ENCODE measurements around the gene TRAPPC3L. TPM values are rescaled to one million over a fixed set of nuclear protein-coding genes. Genes with fewer than 3 reads are reported as not detected.

TRAPPC3L gene
- polyA plus RNA-seq, 1 donor from 2014 or later: not detected

DNA sequence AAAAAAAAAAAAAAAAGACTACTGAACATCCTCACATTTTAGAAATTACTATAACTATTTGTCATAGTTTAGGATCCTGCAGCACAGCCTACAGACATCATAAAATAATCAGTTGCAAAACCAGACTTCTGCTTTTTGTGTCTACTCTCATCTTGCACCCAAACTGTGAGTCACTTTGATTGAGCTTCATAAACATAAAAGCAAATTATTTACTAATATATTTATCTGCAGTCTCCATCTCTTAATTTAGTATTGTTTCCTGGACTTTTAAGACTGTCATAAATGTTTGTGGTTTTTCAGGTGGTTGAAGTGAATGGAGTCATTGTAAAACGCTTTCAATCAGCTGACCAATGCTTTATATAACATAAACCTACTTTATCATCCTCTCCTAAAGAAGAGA is 99.1 kb downstream of the TRAPPC3L start:
- Histone ChIP-seq H3K4me3 (ENCODE audit: low read length) (no peak overlapping the region), H3K4me2 (ENCODE audit: low read length) (no peak overlapping the region), H3K9me3 (ENCODE audit: low read length) (no peaks in the 10 kb centered on the region), H3K36me3 (ENCODE audit: insufficient read depth, low read length) (no peaks in the 10 kb centered on the region), H3K79me2 (replicated peaks; ENCODE audit: insufficient read depth, low read length) (no peaks in the 10 kb centered on the region), H4K20me1 (ENCODE audit: insufficient read depth) (no peaks in the 10 kb centered on the region), H3K27me3 (ENCODE audit: insufficient read depth, low read depth, low read length) (no peaks in the 10 kb centered on the region), H3F3A (ENCODE audit: insufficient read depth, low read length, poor library complexity, severe bottlenecking) (no peaks in the 10 kb centered on the region), H3K27ac (ENCODE audit: low read length) (no peak overlapping the region), H2AFZ (ENCODE audit: low read depth, low read length) (no peak overlapping the region), H3K9ac (ENCODE audit: low read length) (no peak overlapping the region), H3K9me2 (ENCODE audit: insufficient read depth, low read length) (no peaks in the 10 kb centered on the region)
- TF ChIP-seq, protein P1, sequence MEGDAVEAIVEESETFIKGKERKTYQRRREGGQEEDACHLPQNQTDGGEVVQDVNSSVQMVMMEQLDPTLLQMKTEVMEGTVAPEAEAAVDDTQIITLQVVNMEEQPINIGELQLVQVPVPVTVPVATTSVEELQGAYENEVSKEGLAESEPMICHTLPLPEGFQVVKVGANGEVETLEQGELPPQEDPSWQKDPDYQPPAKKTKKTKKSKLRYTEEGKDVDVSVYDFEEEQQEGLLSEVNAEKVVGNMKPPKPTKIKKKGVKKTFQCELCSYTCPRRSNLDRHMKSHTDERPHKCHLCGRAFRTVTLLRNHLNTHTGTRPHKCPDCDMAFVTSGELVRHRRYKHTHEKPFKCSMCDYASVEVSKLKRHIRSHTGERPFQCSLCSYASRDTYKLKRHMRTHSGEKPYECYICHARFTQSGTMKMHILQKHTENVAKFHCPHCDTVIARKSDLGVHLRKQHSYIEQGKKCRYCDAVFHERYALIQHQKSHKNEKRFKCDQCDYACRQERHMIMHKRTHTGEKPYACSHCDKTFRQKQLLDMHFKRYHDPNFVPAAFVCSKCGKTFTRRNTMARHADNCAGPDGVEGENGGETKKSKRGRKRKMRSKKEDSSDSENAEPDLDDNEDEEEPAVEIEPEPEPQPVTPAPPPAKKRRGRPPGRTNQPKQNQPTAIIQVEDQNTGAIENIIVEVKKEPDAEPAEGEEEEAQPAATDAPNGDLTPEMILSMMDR (IDR thresholded peaks at IDR 0.05; ENCODE audit: poor library complexity, severe bottlenecking): no peak

DNA sequence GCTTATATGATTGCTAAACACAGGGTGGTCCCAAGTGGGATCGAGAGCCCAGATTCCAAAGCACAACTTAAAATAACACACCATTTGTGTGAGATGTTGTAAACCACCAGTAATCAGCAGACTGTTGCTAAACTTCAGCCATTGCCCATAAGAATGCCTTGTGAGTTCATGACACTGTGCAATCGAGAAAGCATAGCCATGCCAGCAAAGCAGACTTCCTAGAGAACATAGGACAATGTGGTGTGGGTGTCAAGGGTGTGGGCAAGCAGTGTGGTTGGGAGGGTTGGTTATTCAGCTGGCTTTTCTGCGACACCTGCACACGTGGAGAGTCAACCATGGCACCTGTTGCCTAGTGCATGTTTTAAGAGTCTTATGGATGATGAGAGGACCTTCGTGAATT is 100.4 kb downstream of the TRAPPC3L start:
- Histone ChIP-seq H3F3A (ENCODE audit: insufficient read depth, low read length, poor library complexity, severe bottlenecking) (no peaks in the 10 kb centered on the region), H3K27me3 (ENCODE audit: insufficient read depth, low read depth, low read length) (no peaks in the 10 kb centered on the region), H4K20me1 (ENCODE audit: insufficient read depth) (no peaks in the 10 kb centered on the region), H2AFZ (ENCODE audit: low read depth, low read length) (no peak overlapping the region), H3K36me3 (ENCODE audit: insufficient read depth, low read length) (no peaks in the 10 kb centered on the region), H3K27ac (ENCODE audit: low read length) (no peak overlapping the region), H3K9ac (ENCODE audit: low read length) (no peak overlapping the region), H3K9me2 (ENCODE audit: insufficient read depth, low read length) (no peaks in the 10 kb centered on the region), H3K9me3 (ENCODE audit: low read length) (no peaks in the 10 kb centered on the region), H3K4me3 (ENCODE audit: low read length) (no peak overlapping the region), H3K79me2 (replicated peaks; ENCODE audit: insufficient read depth, low read length) (no peaks in the 10 kb centered on the region), H3K4me2 (ENCODE audit: low read length) (no peak overlapping the region)
- TF ChIP-seq, protein P2, sequence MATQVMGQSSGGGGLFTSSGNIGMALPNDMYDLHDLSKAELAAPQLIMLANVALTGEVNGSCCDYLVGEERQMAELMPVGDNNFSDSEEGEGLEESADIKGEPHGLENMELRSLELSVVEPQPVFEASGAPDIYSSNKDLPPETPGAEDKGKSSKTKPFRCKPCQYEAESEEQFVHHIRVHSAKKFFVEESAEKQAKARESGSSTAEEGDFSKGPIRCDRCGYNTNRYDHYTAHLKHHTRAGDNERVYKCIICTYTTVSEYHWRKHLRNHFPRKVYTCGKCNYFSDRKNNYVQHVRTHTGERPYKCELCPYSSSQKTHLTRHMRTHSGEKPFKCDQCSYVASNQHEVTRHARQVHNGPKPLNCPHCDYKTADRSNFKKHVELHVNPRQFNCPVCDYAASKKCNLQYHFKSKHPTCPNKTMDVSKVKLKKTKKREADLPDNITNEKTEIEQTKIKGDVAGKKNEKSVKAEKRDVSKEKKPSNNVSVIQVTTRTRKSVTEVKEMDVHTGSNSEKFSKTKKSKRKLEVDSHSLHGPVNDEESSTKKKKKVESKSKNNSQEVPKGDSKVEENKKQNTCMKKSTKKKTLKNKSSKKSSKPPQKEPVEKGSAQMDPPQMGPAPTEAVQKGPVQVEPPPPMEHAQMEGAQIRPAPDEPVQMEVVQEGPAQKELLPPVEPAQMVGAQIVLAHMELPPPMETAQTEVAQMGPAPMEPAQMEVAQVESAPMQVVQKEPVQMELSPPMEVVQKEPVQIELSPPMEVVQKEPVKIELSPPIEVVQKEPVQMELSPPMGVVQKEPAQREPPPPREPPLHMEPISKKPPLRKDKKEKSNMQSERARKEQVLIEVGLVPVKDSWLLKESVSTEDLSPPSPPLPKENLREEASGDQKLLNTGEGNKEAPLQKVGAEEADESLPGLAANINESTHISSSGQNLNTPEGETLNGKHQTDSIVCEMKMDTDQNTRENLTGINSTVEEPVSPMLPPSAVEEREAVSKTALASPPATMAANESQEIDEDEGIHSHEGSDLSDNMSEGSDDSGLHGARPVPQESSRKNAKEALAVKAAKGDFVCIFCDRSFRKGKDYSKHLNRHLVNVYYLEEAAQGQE (IDR thresholded peaks at IDR 0.05; ENCODE audit: borderline replicate concordance): no peak
- no peak for TF ChIP-seq EP300 (conservative IDR thresholded peaks at IDR 0.05; ENCODE audit: poor library complexity, severe bottlenecking)
- TF ChIP-seq, protein P1 (IDR thresholded peaks at IDR 0.05; ENCODE audit: poor library complexity, severe bottlenecking): no peak
- no peak for TF ChIP-seq EZH2 (IDR thresholded peaks at IDR 0.05; ENCODE audit: borderline replicate concordance, insufficient read depth, low read length, poor library complexity, severe bottlenecking)
- no peak for TF ChIP-seq RAD21 (conservative IDR thresholded peaks at IDR 0.05)
- no peak for TF ChIP-seq SMC3 (conservative IDR thresholded peaks at IDR 0.05; ENCODE audit: poor library complexity)
- TF ChIP-seq POLR2AphosphoS5 (IDR thresholded peaks at IDR 0.05): no peak
- TF ChIP-seq MXI1 (conservative IDR thresholded peaks at IDR 0.05; ENCODE audit: poor library complexity, severe bottlenecking): no peak
- no peak for TF ChIP-seq TAF1 (IDR thresholded peaks at IDR 0.05; ENCODE audit: low read depth)

Other genes starting within 250 kb of the TRAPPC3L start
- gene DSE, start 174.7 kb downstream of the TRAPPC3L start, polyA plus RNA-seq: 14.4 and 15.0 TPM in 2 replicates
- gene CALHM6, start 84.3 kb downstream of the TRAPPC3L start, polyA plus RNA-seq: 12.0 and 13.9 TPM in 2 replicates
- 0.07 TPM in 1 of 2 replicates, not detected in the other for gene CALHM5, start 34.0 kb downstream of the TRAPPC3L start, polyA plus RNA-seq
- 0.66 TPM in 1 of 2 replicates, not detected in the other for gene CALHM4, start 8.1 kb upstream of the TRAPPC3L start, polyA plus RNA-seq
- 70.1 and 83.3 TPM in 2 replicates for gene RWDD1, start 25.8 kb upstream of the TRAPPC3L start, polyA plus RNA-seq
- gene RSPH4A, start 70.8 kb upstream of the TRAPPC3L start, polyA plus RNA-seq: 10.2 and 11.0 TPM in 2 replicates
- 50.5 and 52.1 TPM in 2 replicates for gene ZUP1, start 123.1 kb upstream of the TRAPPC3L start, polyA plus RNA-seq
- 45.0 and 48.5 TPM in 2 replicates for gene KPNA5, start 135.5 kb upstream of the TRAPPC3L start, polyA plus RNA-seq
- gene FAM162B, start 220.0 kb upstream of the TRAPPC3L start, polyA plus RNA-seq: not detected in 2 replicates

Measured in neural cell (in vitro differentiated cells).